NCI-H1436 treated with DMSO at 0.1 percent for 48 hours (cell line): ENCODE results near the gene USP20.

Source experiments
- DNase-seq: peaks from one replicate; lab custom pipeline; 2025; lab: John Stamatoyannopoulos, UW

USP20 gene

GRCh38 chr9:129875687-129876395 lies 40.6 kb downstream of the USP20 start:
- no peak for DNase-seq

GRCh38 chr9:129876815-129877214 lies 41.6 kb downstream of the USP20 start:
- no peak for DNase-seq

DNA sequence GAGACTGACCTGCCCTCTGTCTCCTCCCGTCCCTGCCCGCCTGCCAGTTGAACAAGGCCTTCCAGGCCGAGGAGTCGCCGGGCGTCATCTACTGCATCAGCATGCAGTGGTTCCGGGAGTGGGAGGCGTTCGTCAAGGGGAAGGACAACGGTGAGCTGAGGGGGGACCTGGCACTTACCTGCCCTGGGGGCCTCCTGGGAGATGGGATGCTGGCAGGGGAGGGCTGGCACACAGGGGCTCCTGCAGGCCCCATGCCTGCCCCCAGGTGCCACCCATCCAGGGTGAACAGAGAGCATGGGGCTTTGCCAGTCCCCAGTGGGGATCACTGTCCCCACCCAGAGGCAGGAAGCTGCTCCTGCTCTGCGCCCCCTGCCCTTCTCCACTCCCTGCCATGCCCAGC lies 43.0 kb downstream of the USP20 start:
- no peak for DNase-seq

DNA sequence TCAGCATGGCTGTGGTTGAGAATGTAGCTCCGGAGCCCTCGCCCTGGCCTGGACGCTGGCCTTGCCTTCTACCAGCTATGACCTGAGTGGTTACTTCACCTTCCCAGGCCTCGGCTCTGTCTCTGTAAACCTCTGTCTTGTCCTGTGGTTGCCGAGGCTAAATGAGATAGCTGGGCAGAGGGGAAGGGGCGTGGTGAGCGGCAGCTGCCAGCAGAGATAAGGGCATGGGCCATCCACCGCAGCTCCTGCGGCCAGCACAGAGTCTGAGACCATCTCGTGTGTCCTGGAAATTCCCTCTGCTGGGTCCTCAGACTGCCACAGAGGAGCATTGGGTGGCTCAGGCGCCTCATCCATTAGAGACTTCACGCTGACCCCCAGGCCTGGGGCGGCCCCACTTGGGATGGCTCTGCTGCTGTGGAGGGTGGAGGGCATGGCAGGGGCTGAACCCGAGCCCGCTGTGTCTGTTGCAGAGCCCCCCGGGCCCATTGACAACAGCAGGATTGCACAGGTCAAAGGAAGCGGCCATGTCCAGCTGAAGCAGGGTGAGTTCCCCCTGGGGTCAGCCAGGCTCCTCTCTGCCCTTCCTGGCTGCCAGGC lies 43.9 kb downstream of the USP20 start:
- no peak for DNase-seq

DNA sequence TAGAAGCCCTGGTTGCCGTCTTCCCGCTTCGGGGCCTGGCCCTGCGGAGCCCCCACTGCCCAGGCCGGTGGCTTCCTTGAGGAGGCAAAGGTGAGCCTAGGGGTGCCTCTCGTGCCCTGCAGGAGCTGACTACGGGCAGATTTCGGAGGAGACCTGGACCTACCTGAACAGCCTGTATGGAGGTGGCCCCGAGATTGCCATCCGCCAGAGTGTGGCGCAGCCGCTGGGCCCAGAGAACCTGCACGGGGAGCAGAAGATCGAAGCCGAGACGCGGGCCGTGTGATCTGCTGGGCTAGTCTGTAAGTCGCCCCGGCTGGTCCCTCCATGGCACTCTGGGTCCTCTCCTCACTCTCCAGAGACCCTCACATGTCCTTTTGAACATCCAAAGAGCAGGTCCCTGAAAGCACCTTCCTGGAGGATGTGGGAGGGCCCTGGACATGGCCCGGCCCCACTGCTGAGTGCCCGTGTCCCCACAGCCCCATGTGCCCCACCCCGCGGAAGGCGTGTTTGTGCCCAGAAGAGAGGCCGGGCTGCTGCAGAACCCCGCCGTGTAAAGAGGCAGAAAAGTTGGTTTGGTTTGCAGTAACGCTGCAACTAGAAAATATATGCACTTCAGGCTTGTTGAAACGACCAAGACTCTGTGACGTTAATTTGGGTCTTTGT lies 44.9 kb downstream of the USP20 start:
- no peak for DNase-seq

DNA sequence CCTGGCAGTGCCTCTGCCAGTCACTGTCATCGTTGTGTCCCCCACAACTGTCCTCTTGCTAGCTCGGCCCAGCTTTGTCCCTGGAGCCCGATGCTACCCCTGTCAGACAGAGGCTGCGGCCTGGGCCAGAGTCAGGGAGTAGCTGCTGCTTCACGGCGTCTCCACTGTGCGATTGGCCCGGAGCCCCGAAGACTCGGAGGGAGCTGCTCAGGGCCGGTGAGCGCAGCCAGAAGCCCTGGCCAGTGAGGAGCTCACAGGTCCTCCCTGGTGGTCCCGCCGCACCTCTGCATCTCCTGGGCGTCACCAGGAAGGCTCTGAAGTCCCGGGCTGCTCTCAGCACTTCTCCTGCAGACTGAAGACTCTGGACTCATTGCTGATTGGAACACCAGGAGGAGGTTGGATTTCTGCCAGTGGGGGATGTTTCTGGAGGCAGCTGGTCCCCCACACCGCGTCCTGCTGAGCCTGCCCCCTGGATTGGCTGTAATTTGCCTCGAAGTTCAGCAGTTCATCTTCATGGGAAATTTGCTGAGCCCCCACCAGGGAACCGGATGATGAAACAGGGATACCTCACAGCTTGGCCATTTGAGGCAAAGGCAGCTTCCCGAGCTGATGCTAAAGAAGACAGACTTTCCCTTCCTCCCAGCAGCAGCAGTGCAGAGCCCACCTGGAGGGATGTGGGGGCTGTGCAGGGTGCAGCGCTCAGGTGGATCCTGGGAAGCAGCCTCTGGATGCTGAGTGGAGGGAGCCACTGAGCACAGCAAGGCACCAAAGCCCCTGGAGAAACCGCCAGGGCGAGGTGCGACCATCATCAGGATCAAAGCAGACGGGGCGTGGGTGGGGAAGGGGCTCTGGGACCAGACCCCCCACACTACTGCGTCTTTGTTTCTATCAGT lies 45.6 kb downstream of the USP20 start:
- DNase-seq: no peak

DNA sequence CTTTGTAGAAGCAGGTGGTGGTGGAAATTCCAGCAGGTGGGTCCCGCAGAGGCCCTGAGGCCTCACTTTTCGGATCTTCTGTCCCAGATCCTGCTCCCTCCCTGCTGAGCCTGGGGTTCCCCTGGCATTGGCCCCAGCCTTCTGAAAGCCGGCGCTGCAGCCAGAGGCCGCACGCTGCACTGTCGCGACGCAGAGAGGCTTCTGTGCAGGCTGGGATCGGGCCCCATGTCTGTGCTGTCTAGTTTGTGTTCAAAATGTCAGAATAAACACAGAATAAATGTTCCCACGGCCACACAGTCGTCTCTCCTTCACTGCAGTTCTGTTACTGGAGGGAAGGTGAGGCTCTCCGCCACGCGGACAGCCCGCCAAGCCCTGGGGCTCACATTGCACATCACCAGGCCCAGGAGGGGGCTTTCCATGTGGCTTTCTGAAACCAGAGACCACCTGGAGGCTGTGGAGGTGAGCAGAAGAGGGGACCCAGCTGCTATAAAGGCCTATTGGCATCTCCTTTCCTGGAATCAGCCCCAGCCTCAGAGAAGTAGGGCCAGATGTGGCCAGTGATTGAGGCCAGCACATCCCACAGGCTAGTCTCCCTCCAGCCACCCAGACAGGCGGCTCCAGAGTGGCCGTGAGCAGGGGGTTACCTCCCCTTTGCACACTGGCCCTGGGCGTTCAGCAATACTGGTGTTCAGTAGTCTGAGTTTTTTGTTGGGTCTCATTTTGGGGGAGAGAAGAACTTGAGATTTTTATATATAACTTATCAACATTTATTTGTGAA lies 46.5 kb downstream of the USP20 start:
- no peak for DNase-seq

- peak; percentile 59 for DNase-seq
These were observed 49.2 kb downstream of the USP20 start for GRCh38 chr9:129884220-129885017.

GRCh38 chr9:129885018-129885669 lies 49.9 kb downstream of the USP20 start:
- DNase-seq: no peak

GRCh38 chr9:129885670-129886106 lies 50.4 kb downstream of the USP20 start:
- no peak for DNase-seq

DNA sequence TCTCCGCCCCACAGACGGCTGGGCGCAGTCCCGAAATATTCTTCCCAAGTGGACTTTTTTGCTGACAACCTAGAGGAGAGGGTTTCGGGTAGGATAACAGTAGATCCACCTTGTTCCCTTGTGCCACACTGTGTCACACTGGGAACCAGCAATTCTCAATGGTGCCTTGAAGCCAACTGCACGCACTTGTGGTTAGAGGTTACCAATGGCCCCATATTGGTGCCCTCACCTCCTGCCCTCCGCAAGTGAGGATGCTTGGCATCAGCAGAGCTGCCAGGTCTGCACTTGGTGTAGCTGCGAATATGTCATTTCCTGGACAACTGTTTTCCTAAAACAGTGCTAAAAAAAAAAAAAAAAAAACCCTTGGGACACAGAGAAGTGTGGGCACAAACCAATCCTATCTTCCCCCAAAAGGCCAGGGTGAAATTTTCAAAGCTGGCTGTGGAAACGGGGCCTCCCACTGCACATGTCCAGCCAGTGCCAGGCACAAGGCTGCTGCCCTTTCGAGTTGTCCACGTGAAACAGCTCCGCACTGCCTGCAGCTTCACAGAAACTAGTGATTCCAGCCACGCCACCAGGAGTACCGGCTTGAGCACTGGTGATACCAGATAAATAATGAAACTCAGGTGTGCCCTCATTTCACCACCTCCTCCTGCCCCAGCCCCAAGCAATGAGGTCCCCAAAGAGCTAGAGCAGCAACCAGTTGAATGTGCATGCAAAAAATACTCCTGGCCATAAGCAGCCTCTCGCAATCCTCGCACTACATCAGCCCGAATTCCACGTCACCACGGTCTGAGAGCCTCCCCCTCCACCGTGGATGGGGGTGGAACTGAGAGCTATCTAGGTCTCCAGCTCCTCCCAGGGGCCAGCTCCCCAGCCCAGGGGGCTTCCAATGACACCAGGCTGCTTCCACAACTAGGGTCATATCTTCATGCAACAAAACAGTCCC lies 51.2 kb downstream of the USP20 start:
- DNase-seq: no peak

- DNase-seq: no peak
These were observed 52.4 kb downstream of the USP20 start for GRCh38 chr9:129887334-129888292.

- DNase-seq: no peak
These were observed 53.2 kb downstream of the USP20 start for GRCh38 chr9:129888293-129889121.

- no peak for DNase-seq
These were observed 54.1 kb downstream of the USP20 start for GRCh38 chr9:129889122-129889940.

DNA sequence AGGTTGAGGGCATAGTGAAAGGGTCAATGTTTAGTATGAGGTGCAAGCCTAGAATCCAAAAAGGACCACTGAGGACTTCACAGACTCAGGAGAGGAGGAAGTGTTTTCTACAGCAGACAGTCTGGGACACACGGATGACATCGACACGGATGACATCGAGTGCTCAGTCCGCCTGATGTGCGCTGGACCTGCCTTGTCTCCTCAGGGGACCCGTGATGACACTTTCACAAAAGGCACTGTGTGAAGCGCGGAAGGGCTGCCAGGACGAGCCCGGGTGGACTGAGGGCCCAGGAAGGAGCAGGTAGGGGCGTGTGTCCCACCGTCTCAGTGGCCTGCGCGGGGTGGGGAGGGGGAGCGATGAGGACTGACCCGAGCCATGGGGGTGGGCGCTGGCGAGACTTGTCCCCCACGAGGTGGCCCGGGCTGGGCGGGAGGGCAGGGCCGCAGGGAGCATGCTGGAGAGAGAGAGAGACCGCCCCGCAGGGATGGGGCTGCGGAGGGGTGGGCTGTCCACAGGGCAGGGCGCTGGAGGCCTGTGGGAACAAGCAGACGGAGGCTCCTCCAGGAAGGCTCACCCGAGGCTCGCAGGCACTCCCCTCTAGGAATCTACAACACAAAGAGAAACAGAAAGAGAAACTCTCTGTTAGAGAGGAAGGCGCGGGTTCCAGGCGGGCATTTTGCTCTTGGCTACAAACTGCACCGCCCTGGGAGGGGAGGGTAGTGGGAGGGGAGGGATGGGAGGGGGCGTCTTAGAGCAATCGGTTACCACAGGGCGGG lies 54.9 kb downstream of the USP20 start:
- no peak for DNase-seq
